GM12878 (cell line): ENCODE results near the gene RNF175. TPM values are rescaled to one million over a fixed set of nuclear protein-coding genes. Genes with fewer than 3 reads are reported as not detected.

Experiments
- ATAC-seq: fragments of 200-7000 bp; cut with Tn5 transposase; 3 replicates; pipeline ENCODE4 v1.9.1; 2020; ENCODE audit warnings: mild to moderate bottlenecking, moderate library complexity
- BruUV-seq: library from RNA; stranded (reverse); fragments of 400-500 nt; replicated peaks from 2 replicates; lab custom pipeline; 2021; lab: Mats Ljungman, UMichigan
- CTCF ChIA-PET: fragments of 300-600 bp; sonication (Branson Sonifier 250); formaldehyde crosslinking; extraction: SDS; loops from one replicate; lab custom pipeline; 2021; ENCODE audit warnings: inconsistent platforms; lab: Yijun Ruan, JAX
- POLR2A ChIA-PET: fragments of 350-600 bp; formaldehyde crosslinking; extraction: SDS; loops from one replicate; lab custom pipeline; 2021; ENCODE audit warnings: inconsistent platforms; lab: Charles Lee
- RAD21 ChIA-PET: fragments of 300-600 bp; sonication (Branson Sonifier 250); formaldehyde crosslinking; loops from one replicate; lab custom pipeline; 2023; ENCODE audit warnings: antibody characterized with exemption; ENCODE audit not compliant: unreplicated experiment; lab: Charles Lee
- SMC1A ChIA-PET: fragments of 300-600 bp; sonication (Branson Sonifier 250); formaldehyde crosslinking; loops from one replicate; lab custom pipeline; 2023; ENCODE audit not compliant: unreplicated experiment, uncharacterized antibody; lab: Charles Lee
- DNase-seq: peaks from one replicate; pipeline ENCODE4 v3.0.0-alpha.2; 2011; ENCODE audit warnings: low read depth, low spot score
- FAIRE-seq: peaks from 3 replicates; lab custom pipeline; 2011; peaks lifted over from hg19 to GRCh38; lab: Jason Lieb, UNC
- H2AFZ ChIP-seq: 2 replicates; pipeline ENCODE4 v1.6.0; 2011; ENCODE audit warnings: low read depth, low read length, control low read depth; ENCODE audit not compliant: control insufficient read depth
- H3K27ac ChIP-seq: 2 replicates; pipeline ENCODE4 v1.5.1; 2011; ENCODE audit warnings: control low read depth; ENCODE audit not compliant: control insufficient read depth, insufficient read depth
- H3K27me3 ChIP-seq, 2 experiments: replicated peaks in 1 of 2; 2 replicates each; pipeline versions ENCODE4 v1.6.0 to v1.6.1; 2011; ENCODE audit warnings: low read length in 1 of 2; ENCODE audit not compliant: control insufficient read depth in 2 of 2, insufficient read depth in 2 of 2
- H3K36me3 ChIP-seq, 2 experiments: 2 replicates each; pipeline ENCODE4 v1.5.1; 2011; ENCODE audit warnings: low read length in 1 of 2; ENCODE audit not compliant: control insufficient read depth in 2 of 2, insufficient read depth in 2 of 2
- H3K4me1 ChIP-seq: 2 replicates; pipeline ENCODE4 v1.6.1; 2011; ENCODE audit warnings: mild to moderate bottlenecking, low read length, moderate library complexity, mixed read lengths; ENCODE audit not compliant: control insufficient read depth, insufficient read depth
- H3K4me2 ChIP-seq: 2 replicates; pipeline ENCODE4 v1.6.0; 2011; ENCODE audit warnings: control low read depth; ENCODE audit not compliant: control insufficient read depth, insufficient read depth
- H3K4me3 ChIP-seq: fragments of 200-600 bp; sonication (generic); 2 replicates; pipeline ENCODE4 v1.5.1; 2016
- H3K79me2 ChIP-seq: 2 replicates; pipeline ENCODE4 v1.6.0; 2011; ENCODE audit warnings: low read length; ENCODE audit not compliant: control insufficient read depth, insufficient read depth
- H3K9ac ChIP-seq: 2 replicates; pipeline ENCODE4 v1.8.0; 2011; ENCODE audit warnings: low read length, control low read depth, mixed read lengths; ENCODE audit not compliant: control insufficient read depth, insufficient read depth
- H3K9me3 ChIP-seq: replicated peaks from 3 replicates; pipeline ENCODE4 v1.5.1; 2011; ENCODE audit warnings: mild to moderate bottlenecking, low read length; ENCODE audit not compliant: control insufficient read depth, insufficient read depth
- H4K20me1 ChIP-seq: 2 replicates; pipeline ENCODE4 v1.6.0; 2011; ENCODE audit not compliant: control insufficient read depth, insufficient read depth
- ASH2L ChIP-seq: fragments of 300-600, 200-600 bp; sonication (generic); IDR thresholded peaks from 2 replicates; pipeline ENCODE4 v1.6.1; 2017; ENCODE audit warnings: low read depth, mild to moderate bottlenecking, borderline replicate concordance
- BCL11A ChIP-seq: IDR thresholded peaks from 2 replicates; pipeline ENCODE4 v1.6.1; 2011; ENCODE audit warnings: low read depth, low read length
- BHLHE40 ChIP-seq, 2 experiments: fragments of 450-650 bp in 1 of 2; IDR thresholded peaks; 2 replicates each; pipeline ENCODE4 v1.6.1; 2011 to 2017; ENCODE audit warnings: low read depth in 2 of 2, borderline replicate concordance in 1 of 2, improper control_type of control experiment in 1 of 2, low read length in 1 of 2, mild to moderate bottlenecking in 1 of 2
- ESRRA ChIP-seq: IDR thresholded peaks from 2 replicates; pipeline ENCODE4 v1.6.1; 2012; ENCODE audit warnings: mild to moderate bottlenecking, low read length, improper control_type of control experiment
- IKZF2 ChIP-seq, 2 experiments: fragments of 450-650 bp; IDR thresholded peaks; 2 replicates each; pipeline ENCODE4 v1.6.1; 2017; ENCODE audit warnings: mild to moderate bottlenecking in 2 of 2, moderate library complexity in 2 of 2
- POLR2AphosphoS5 ChIP-seq: IDR thresholded peaks from 2 replicates; pipeline ENCODE4 v1.6.1; 2011; ENCODE audit warnings: mild to moderate bottlenecking, low read length, inconsistent platforms
- RB1 ChIP-seq: fragments of 450-650 bp; formaldehyde crosslinking; IDR thresholded peaks from 2 replicates; pipeline ENCODE4 v1.6.1; 2017; ENCODE audit warnings: mild to moderate bottlenecking, borderline replicate concordance
- SIN3A ChIP-seq: IDR thresholded peaks from 2 replicates; pipeline ENCODE4 v1.6.1; 2012; ENCODE audit warnings: low read depth, low read length, improper control_type of control experiment
- SPI1 ChIP-seq: IDR thresholded peaks from 2 replicates; pipeline ENCODE4 v1.6.1; 2011; ENCODE audit warnings: low read depth, mild to moderate bottlenecking, low read length, moderate library complexity, borderline replicate concordance; ENCODE audit not compliant: insufficient read depth
- ZNF622 ChIP-seq: fragments of 450-650 bp; IDR thresholded peaks from 2 replicates; pipeline ENCODE4 v1.6.1; 2017; ENCODE audit warnings: mild to moderate bottlenecking, inconsistent platforms
- WGBS: methylation state at CpG from one replicate; pipeline ENCODE4 v1.1.6; 2016; ENCODE audit warnings: low lambda C conversion rate; ENCODE audit not compliant: insufficient replicate concordance, insufficient coverage; ENCODE audit errors: missing lambda C conversion rate; 5-methylcytosine and 5-hydroxymethylcytosine counted together
- in situ Hi-C: fragments of 300-500 bp; cut with MboI; formaldehyde crosslinking; loops from 9 replicates; pipeline ENCODE4 v1.14.3; 2018; ENCODE audit warnings: mixed read lengths
- intact Hi-C: fragments of 100-400 bp; cut with micrococcal nuclease; formaldehyde crosslinking; loops from one replicate; pipeline ENCODE4 v1.14.2; 2022; ENCODE audit not compliant: unreplicated experiment
- polyA plus RNA-seq, 11 experiments: library from polyadenylated mRNA; depleted of rRNA in 4 of 11; unstranded in 6 of 11; stranded (reverse) in 5 of 11; fragments of >200 nt; fragmentation: Nextera tagmentation in 4 of 11; fragmentation: Illumina TruSeq in 1 of 11; extraction: Ambion mirVana in 4 of 11; extraction: Trizol in 1 of 11; gene quantifications; 1 replicate in 1 of 11; 2 replicates in 10 of 11; pipeline versions ENCODE4 v1.2.1 to v1.2.3, GENCODE V29; 2011 to 2016; ENCODE audit warnings: inconsistent platforms in 2 of 11, missing spikeins in 2 of 11, low read depth in 1 of 11
- total RNA-seq, 4 experiments: library from RNA; depleted of rRNA in 3 of 4; stranded (reverse); fragments of >200 nt in 3 of 4; fragmentation: Illumina TruSeq in 1 of 4; extraction: Trizol in 1 of 4; gene quantifications; 2 replicates each; pipeline versions ENCODE4 v1.2.1 to v1.2.3, GENCODE V29; 2013 to 2021
- TF ChIP-seq, protein P1 (sequence below): IDR thresholded peaks from 2 replicates; pipeline ENCODE4 v1.6.1; 2011; ENCODE audit warnings: low read depth, mild to moderate bottlenecking, low read length, moderate library complexity, borderline replicate concordance; ENCODE audit errors: extremely low read depth
- TF ChIP-seq, protein P2 (sequence below): IDR thresholded peaks from 2 replicates; pipeline ENCODE4 v1.6.1; 2012; ENCODE audit warnings: low read depth, low read length, improper control_type of control experiment
- TF ChIP-seq, protein P3 (sequence below): IDR thresholded peaks from 2 replicates; pipeline ENCODE4 v1.6.1; 2011; ENCODE audit warnings: mild to moderate bottlenecking, low read depth, low read length, moderate library complexity; ENCODE audit not compliant: insufficient replicate concordance

The RNF175 gene
- total and polyA plus RNA-seq, 10 of the 15 experiments (the other 5 are each of a cell fraction or from before 2014, with no cell fraction given), result not detected

DNA sequence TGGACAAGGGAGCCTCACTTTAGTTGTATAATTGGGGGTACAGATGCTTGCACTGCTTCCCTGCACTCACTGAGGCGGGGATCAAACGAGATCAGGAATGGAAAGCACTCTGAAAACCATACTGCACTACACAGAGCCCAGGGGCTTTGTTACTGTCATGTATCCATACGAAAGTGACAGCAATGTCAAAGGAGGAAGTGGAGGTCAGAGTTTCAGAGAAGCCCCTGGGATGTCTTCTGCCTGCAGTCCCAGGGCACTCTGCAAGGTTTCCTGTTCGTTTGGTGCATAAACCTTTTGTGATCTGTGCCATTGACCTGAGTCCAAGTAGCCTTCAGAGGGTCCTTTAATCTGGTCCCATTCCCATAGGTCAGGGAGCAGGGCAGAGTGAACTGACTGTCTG is 31.2 kb downstream of the RNF175 start:
- no peaks in the 10 kb centered on the region for H3K79me2 ChIP-seq
- no TSS peak for BruUV-seq
- H3K4me2 ChIP-seq, result no peak overlapping the region
- DNase-seq, result no peak
- ATAC-seq, result peak; percentile 64
- H3K4me1 ChIP-seq, result peaks cover 9% of the 10 kb centered on the region; the same call in 1 of the 2 replicates
- FAIRE-seq, result no peak
- ChIA-PET CTCF (no interaction called here), RAD21 (no interaction called here), POLR2A (no interaction called here), SMC1A (interaction anchor here (1.1 to 2.0 kb wide), 2 partner anchors 34 to 85 kb away, joined by 3 to 4 read pairs; no protein-coding TSS in a partner anchor)
- no peaks in the 10 kb centered on the region for H3K27me3 ChIP-seq
- in situ Hi-C loops, result no loop called here
- H3K27ac ChIP-seq, result no peak overlapping the region
- no peaks in the 10 kb centered on the region for H3K9me3 ChIP-seq
- no peak overlapping the region for H3K4me3 ChIP-seq
- whole genome bisulfite sequencing, result 2% methylated on average over 4 of the region's 4 CpGs
- H3K36me3 ChIP-seq, result no peaks in the 10 kb centered on the region
- TF ChIP-seq ESRRA (no peak), SPI1 (peak; percentile 76)
- H4K20me1 ChIP-seq, result no peaks in the 10 kb centered on the region
- no peak overlapping the region for H3K9ac ChIP-seq
- intact Hi-C loops, result no loop called here
- no peak overlapping the region for H2AFZ ChIP-seq

DNA sequence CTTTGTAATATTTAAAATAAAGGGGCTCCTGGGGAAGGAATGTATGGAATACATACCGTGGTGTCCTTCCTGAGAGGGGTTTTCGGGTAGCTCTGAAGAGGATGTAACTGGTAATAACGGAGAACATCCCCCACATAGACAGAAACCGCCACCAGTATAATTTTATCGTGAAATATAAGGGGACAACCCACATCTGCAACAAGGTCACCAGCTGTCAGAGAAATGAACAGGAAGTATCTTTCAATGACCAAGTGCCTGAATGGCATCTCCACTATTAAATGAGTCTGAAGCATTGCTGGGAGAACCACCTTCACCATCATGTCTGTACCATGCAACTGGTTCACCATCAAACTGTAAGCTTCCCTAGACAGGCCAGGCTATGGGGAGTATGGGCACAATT is 31.7 kb downstream of the RNF175 start:
- ATAC-seq (no peak), DNase-seq (no peak), FAIRE-seq (no peak)
- intact Hi-C loops, result no loop called here
- no peaks in the 10 kb centered on the region for H3K9me3 ChIP-seq
- H3K27me3 ChIP-seq, result no peaks in the 10 kb centered on the region
- no TSS peak for BruUV-seq
- CTCF ChIA-PET, result no interaction called here
- no peaks in the 10 kb centered on the region for H3K79me2 ChIP-seq
- peaks cover 9% of the 10 kb centered on the region; the same call in 1 of the 2 replicates for H3K4me1 ChIP-seq
- POLR2A ChIA-PET, result no interaction called here
- H3K4me2 ChIP-seq, result no peak overlapping the region
- no peaks in the 10 kb centered on the region for H4K20me1 ChIP-seq
- 18% methylated on average over 5 of the region's 5 CpGs for WGBS
- in situ Hi-C loops, result no loop called here
- H3K9ac ChIP-seq, result no peak overlapping the region
- RAD21 ChIA-PET, result no interaction called here
- no peak overlapping the region for H3K4me3 ChIP-seq
- no peak overlapping the region for H2AFZ ChIP-seq
- no peak overlapping the region for H3K27ac ChIP-seq
- SMC1A ChIA-PET, result interaction anchor here (1.1 to 2.0 kb wide), 2 partner anchors 34 to 85 kb away, joined by 3 to 4 read pairs; no protein-coding TSS in a partner anchor
- no peaks in the 10 kb centered on the region for H3K36me3 ChIP-seq
- TF ChIP-seq, protein P1, sequence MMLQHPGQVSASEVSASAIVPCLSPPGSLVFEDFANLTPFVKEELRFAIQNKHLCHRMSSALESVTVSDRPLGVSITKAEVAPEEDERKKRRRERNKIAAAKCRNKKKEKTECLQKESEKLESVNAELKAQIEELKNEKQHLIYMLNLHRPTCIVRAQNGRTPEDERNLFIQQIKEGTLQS, result no peak
- TF ChIP-seq ASH2L (no peak), RB1 (no peak), IKZF2 (IDR thresholded peaks at IDR 0.05) (no peak), BCL11A (no peak), BHLHE40 (IDR thresholded peaks at IDR 0.05; ENCODE audit: borderline replicate concordance in 1 of 2, low read depth in 2 of 2, low read length in 1 of 2) (no peak), POLR2AphosphoS5 (no peak), ZNF622 (no peak), SIN3A (no peak)
- TF ChIP-seq, protein P2, sequence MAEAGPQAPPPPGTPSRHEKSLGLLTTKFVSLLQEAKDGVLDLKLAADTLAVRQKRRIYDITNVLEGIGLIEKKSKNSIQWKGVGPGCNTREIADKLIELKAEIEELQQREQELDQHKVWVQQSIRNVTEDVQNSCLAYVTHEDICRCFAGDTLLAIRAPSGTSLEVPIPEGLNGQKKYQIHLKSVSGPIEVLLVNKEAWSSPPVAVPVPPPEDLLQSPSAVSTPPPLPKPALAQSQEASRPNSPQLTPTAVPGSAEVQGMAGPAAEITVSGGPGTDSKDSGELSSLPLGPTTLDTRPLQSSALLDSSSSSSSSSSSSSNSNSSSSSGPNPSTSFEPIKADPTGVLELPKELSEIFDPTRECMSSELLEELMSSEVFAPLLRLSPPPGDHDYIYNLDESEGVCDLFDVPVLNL, result no peak
- TF ChIP-seq, protein P3, sequence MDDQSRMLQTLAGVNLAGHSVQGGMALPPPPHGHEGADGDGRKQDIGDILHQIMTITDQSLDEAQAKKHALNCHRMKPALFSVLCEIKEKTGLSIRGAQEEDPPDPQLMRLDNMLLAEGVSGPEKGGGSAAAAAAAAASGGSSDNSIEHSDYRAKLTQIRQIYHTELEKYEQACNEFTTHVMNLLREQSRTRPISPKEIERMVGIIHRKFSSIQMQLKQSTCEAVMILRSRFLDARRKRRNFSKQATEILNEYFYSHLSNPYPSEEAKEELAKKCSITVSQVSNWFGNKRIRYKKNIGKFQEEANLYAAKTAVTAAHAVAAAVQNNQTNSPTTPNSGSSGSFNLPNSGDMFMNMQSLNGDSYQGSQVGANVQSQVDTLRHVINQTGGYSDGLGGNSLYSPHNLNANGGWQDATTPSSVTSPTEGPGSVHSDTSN, result no peak
